Epithelial cell of esophagus (primary cell): Measurements from ENCODE around the gene PBXIP1.

Experiments used
- DNase-seq: peaks from one replicate; pipeline ENCODE4 v3.0.0; 2010; ENCODE audit warnings: low read depth
- H3K4me3 ChIP-seq: 2 replicates; pipeline ENCODE4 v1.5.1; 2011; ENCODE audit warnings: mild to moderate bottlenecking, low read length, control low read depth
- CTCF ChIP-seq: IDR thresholded peaks from 2 replicates; pipeline ENCODE4 v1.5.1; 2011; ENCODE audit warnings: low read depth, mild to moderate bottlenecking, low read length, control low read depth, inconsistent platforms; ENCODE audit not compliant: insufficient read depth; ENCODE audit errors: missing control alignments

The PBXIP1 gene

GRCh38 chr1:154969860-154970452, 14.1 kb upstream of the PBXIP1 start:
- peak overlapping the region; percentile 96 for H3K4me3 ChIP-seq
- no peak for DNase-seq
- no peak for TF ChIP-seq CTCF

GRCh38 chr1:154969246-154969645, 13.3 kb upstream of the PBXIP1 start:
- DNase-seq: no peak
- TF ChIP-seq CTCF: no peak
- peak overlapping the region; percentile 96 for H3K4me3 ChIP-seq

- H3K4me3 ChIP-seq: peak overlapping the region; percentile 96
These were observed 12.8 kb upstream of the PBXIP1 start for GRCh38 chr1:154968731-154969130.

GRCh38 chr1:154967331-154967950, 11.5 kb upstream of the PBXIP1 start:
- peak overlapping the region; percentile 96 for H3K4me3 ChIP-seq
- DNase-seq: no peak
- TF ChIP-seq CTCF: no peak

More at GRCh38 chr1:154968731-154969130, 12.8 kb upstream of the PBXIP1 start:
- DNase-seq: no peak
- TF ChIP-seq CTCF: no peak

GRCh38 chr1:154966111-154966510, 10.2 kb upstream of the PBXIP1 start:
- H3K4me3 ChIP-seq: no peak overlapping the region

GRCh38 chr1:154964359-154964758, 8.5 kb upstream of the PBXIP1 start:
- no peak for DNase-seq
- no peak overlapping the region for H3K4me3 ChIP-seq
- TF ChIP-seq CTCF: no peak

More at GRCh38 chr1:154966111-154966510, 10.2 kb upstream of the PBXIP1 start:
- TF ChIP-seq CTCF: no peak
- no peak for DNase-seq

GRCh38 chr1:154963643-154964042, 7.7 kb upstream of the PBXIP1 start:
- no peak for DNase-seq
- H3K4me3 ChIP-seq: no peak overlapping the region
- TF ChIP-seq CTCF: no peak
